ENCODE results near the gene TET2.

DNA sequence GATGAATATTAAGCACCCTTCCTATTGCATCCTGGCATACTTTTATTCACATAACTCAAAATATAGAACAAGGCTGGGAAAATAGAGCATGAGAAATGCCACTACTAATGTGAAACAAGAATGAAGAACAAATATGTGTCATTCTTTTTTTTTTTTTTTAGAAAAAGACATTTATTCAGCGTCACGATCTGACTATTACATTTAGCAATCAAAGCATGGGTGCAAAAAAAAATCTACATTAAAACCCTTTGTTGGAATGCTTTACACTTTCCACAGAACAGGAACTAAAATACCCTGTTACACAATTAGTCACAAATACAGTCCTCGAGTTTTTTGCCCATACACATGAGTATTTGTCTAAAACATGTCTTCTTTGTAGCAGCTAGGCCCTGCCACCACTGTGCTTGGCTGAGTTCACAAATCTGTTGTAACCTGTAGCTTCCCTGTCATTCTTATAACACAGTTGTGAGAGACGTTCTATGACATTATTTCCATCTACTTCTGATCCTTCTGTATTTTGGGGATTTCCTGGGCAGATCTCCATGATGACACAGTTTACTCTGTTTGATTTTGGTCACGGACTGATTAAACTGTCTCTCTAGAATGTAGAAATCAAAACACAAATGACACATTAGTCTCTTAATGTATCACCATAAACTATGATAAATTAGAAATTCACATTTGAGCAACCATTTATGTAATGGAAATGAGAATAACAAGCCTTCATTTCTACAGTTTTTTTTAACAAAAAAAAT lies 9.4 kb upstream of the TET2 start:
- TF ChIP-seq, protein P1, sequence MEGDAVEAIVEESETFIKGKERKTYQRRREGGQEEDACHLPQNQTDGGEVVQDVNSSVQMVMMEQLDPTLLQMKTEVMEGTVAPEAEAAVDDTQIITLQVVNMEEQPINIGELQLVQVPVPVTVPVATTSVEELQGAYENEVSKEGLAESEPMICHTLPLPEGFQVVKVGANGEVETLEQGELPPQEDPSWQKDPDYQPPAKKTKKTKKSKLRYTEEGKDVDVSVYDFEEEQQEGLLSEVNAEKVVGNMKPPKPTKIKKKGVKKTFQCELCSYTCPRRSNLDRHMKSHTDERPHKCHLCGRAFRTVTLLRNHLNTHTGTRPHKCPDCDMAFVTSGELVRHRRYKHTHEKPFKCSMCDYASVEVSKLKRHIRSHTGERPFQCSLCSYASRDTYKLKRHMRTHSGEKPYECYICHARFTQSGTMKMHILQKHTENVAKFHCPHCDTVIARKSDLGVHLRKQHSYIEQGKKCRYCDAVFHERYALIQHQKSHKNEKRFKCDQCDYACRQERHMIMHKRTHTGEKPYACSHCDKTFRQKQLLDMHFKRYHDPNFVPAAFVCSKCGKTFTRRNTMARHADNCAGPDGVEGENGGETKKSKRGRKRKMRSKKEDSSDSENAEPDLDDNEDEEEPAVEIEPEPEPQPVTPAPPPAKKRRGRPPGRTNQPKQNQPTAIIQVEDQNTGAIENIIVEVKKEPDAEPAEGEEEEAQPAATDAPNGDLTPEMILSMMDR (IDR thresholded peaks at IDR 0.05), result no peak
- TF ChIP-seq POLR2A (IDR thresholded peaks at IDR 0.05), result no peak
